Vagina (tissue), 2 donors: ENCODE data around the gene C4orf51.

Experiments used
- POLR2A ChIP-seq, 2 donors: fragments of 450-650 bp; IDR thresholded peaks; one replicate each; pipeline ENCODE4 v1.6.1; 2017; ENCODE audit warnings: antibody characterized with exemption in 2 of 2, mild to moderate bottlenecking in 2 of 2, moderate library complexity in 2 of 2
- POLR2AphosphoS5 ChIP-seq, 2 donors: sonication (generic); formaldehyde crosslinking; IDR thresholded peaks; one replicate each; pipeline ENCODE4 v1.9.0; 2017; ENCODE audit warnings: antibody characterized with exemption in 2 of 2, mild to moderate bottlenecking in 2 of 2, low read depth in 1 of 2; ENCODE audit not compliant: insufficient read depth in 1 of 2
- TF ChIP-seq, protein P1 (sequence below), 3 experiments: fragments of 450-650 bp in 2 of 3; fragments of 200-600 bp in 1 of 3; sonication (generic) in 1 of 3; IDR thresholded peaks; one replicate each; pipeline ENCODE4 v1.5.1; 2017 to 2019; ENCODE audit warnings: antibody characterized with exemption in 3 of 3, mild to moderate bottlenecking in 2 of 3, moderate library complexity in 2 of 3

DNA sequence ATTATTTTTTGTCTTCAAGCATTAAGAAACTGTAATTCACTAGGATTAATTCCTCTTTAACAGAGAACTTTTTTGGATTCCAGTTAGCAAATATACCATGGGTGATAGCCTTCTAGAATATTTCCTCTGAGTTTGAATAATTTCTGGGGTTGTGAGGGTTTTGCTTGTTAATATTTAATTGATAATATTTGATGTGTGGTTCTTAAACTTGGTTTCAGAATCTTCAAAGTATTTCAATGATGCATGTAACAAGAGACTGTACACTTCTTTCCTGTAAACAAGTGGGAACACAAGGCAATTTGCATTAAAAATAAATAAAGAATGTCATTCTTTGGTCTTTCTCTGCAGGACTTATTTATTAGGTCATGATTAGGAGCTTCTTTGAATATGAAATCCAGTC lies 9.5 kb upstream of the C4orf51 start:
- TF ChIP-seq POLR2AphosphoS5 (IDR thresholded peaks at IDR 0.05; ENCODE audit: insufficient read depth in 1 of 2, low read depth in 1 of 2) (no peak), POLR2A (IDR thresholded peaks at IDR 0.05) (no peak)
- TF ChIP-seq, protein P1, sequence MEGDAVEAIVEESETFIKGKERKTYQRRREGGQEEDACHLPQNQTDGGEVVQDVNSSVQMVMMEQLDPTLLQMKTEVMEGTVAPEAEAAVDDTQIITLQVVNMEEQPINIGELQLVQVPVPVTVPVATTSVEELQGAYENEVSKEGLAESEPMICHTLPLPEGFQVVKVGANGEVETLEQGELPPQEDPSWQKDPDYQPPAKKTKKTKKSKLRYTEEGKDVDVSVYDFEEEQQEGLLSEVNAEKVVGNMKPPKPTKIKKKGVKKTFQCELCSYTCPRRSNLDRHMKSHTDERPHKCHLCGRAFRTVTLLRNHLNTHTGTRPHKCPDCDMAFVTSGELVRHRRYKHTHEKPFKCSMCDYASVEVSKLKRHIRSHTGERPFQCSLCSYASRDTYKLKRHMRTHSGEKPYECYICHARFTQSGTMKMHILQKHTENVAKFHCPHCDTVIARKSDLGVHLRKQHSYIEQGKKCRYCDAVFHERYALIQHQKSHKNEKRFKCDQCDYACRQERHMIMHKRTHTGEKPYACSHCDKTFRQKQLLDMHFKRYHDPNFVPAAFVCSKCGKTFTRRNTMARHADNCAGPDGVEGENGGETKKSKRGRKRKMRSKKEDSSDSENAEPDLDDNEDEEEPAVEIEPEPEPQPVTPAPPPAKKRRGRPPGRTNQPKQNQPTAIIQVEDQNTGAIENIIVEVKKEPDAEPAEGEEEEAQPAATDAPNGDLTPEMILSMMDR (IDR thresholded peaks at IDR 0.05): no peak
